ENCODE measurements around the gene PANK4. TPM values are rescaled to one million over a fixed set of nuclear protein-coding genes. Genes with fewer than 3 reads are reported as not detected.

PANK4 gene
- total RNA-seq, 2 donors from 2014 or later: 13.7 to 31.3 TPM

- H3K27me3 ChIP-seq: no peaks in the 10 kb centered on the region
- no peaks in the 10 kb centered on the region for H3K4me1 ChIP-seq
- DNase-seq: no peak
- no peak for TF ChIP-seq CTCF (IDR thresholded peaks at IDR 0.05)
- TF ChIP-seq POLR2A (IDR thresholded peaks at IDR 0.05): no peak
- WGBS, 2 donors: 79 to 93% methylated on average over 3 to 17 of the region's 18 CpGs
- intact Hi-C loops (cut with DNase I): no loop called here
- no peaks in the 10 kb centered on the region for H3K36me3 ChIP-seq (replicated peaks in 1 of 2; ENCODE audit: insufficient read depth in 1 of 2, low read depth in 2 of 2)
- no peak for ATAC-seq
- no peak overlapping the region for H3K4me3 ChIP-seq
- no peaks in the 10 kb centered on the region for H3K9me3 ChIP-seq
- no peak overlapping the region for H3K27ac ChIP-seq
Observed at GRCh38 chr1:2458687-2459086, 67.7 kb downstream of the PANK4 start.

Other genes with a start within 250 kb of the PANK4 start
- gene MORN1, start 135.0 kb downstream of the PANK4 start, total RNA-seq: 10 to 100 TPM in 1 of 2 donors, 1 to 10 TPM in 1; 7.0 to 17.8 TPM
- 10 to 100 TPM; 50.3 to 57.7 TPM for gene RER1, start 134.8 kb downstream of the PANK4 start, total RNA-seq
- 10 to 100 TPM; 18.1 to 26.5 TPM for gene PEX10, start 114.0 kb downstream of the PANK4 start, total RNA-seq
- gene PLCH2, start 50.3 kb downstream of the PANK4 start, total RNA-seq: 10 to 100 TPM in 1 of 2 donors, 1 to 10 TPM in 1; 5.7 to 27.4 TPM
- gene HES5, start 3.7 kb upstream of the PANK4 start, total RNA-seq: not detected
- 10 to 100 TPM; 25.9 to 58.3 TPM for gene TNFRSF14, start 29.8 kb upstream of the PANK4 start, total RNA-seq
- 1 to 10 TPM; 5.6 to 8.8 TPM for gene PRXL2B, start 60.2 kb upstream of the PANK4 start, total RNA-seq
- gene MMEL1, start 106.4 kb upstream of the PANK4 start, total RNA-seq: not detected

All from body of pancreas (tissue), 4 donors.